Coronary artery (tissue), 2 donors: ENCODE measurements around the gene DDX23.

Experiments used
- DNase-seq: peaks from one replicate; pipeline ENCODE4 v3.0.0-alpha.2; 2017; ENCODE audit warnings: low spot score
- H3K27ac ChIP-seq, 2 donors: fragments of 200-600 bp; sonication (generic); one replicate each; pipeline ENCODE4 v1.5.1; 2016 to 2019
- H3K4me3 ChIP-seq: fragments of 200-600 bp; sonication (generic); 2 replicates; pipeline ENCODE4 v1.5.1; 2016; ENCODE audit warnings: mild to moderate bottlenecking, moderate library complexity
- TF ChIP-seq, protein P1 (sequence below): fragments of 200-600 bp; sonication (generic); IDR thresholded peaks from one replicate; pipeline ENCODE4 v1.5.1; 2019; ENCODE audit warnings: antibody characterized with exemption

DDX23 gene

DNA sequence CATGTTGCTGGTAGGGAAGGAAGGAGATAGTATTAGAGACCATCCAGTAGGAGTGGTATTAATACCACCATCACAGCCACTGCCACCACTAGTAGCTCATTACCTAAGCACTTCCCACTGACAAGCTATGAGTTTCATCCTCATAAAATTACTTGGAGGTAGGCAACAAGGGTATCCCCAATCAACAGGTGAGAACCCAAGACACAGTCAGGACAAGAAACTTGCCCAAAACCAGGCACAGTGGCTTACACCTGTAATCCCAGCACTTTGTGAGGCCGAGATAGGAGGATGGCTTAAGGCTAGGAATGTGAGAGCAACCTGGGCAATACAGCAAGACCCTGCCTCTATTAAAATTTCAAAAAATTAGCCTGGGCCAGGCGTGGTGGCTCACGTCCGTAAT lies 68.5 kb downstream of the DDX23 start:
- no peak for DNase-seq
- Histone ChIP-seq H3K27ac (peak overlapping the region; percentile 32 to 98), H3K4me3 (no peak overlapping the region)

DNA sequence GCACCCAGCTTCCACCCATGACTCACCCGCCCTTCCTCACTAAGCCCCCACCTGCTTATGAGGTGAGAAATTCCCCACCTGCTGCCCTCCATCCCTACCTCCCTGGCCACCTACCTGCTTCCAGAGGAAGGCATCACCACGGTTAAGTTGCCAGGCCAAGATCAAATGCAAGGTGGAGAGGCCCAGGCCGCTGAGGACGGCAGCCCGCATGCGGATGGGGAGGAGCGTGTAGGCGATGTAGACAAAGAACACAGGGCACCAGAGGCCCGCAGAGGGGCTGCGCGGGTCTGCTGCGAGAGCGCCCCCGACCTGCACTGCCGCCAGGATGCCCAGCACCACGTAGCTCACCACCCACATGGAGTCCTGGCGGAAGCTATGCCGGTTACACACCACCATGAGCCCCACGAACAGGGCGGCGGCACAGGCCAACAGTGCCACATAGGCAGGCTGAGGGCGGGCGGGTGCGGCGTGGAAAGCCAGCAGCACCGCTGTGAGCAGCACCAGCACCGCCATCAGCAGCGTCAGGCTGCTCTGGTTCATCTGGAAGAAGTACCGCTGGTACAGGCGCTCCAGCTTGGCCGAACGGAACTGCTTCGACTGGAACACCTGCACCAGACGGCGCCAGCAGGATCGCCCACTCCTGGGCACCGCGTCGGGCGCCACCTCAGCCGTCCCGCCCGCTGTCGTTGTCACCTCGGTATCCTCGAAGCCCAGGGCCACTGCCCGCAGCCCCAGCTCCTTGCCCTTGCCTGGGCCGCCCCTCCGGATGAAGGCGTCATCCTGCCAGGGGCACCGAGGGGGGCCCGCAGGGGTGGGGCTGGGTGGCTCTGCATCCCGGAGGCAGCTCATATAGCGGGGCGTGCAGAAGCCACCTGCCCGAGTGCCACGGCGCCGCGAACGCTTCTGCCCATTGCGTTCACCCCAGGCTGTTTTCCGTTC lies 69.2 kb downstream of the DDX23 start:
- no peak for DNase-seq
- peak overlapping the region; percentile 87 to 98 for H3K27ac ChIP-seq
- peak overlapping the region; percentile 6 for H3K4me3 ChIP-seq
- TF ChIP-seq, protein P1, sequence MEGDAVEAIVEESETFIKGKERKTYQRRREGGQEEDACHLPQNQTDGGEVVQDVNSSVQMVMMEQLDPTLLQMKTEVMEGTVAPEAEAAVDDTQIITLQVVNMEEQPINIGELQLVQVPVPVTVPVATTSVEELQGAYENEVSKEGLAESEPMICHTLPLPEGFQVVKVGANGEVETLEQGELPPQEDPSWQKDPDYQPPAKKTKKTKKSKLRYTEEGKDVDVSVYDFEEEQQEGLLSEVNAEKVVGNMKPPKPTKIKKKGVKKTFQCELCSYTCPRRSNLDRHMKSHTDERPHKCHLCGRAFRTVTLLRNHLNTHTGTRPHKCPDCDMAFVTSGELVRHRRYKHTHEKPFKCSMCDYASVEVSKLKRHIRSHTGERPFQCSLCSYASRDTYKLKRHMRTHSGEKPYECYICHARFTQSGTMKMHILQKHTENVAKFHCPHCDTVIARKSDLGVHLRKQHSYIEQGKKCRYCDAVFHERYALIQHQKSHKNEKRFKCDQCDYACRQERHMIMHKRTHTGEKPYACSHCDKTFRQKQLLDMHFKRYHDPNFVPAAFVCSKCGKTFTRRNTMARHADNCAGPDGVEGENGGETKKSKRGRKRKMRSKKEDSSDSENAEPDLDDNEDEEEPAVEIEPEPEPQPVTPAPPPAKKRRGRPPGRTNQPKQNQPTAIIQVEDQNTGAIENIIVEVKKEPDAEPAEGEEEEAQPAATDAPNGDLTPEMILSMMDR, result no peak

More for the DNA sequence above, 68.5 kb downstream of the DDX23 start:
- TF ChIP-seq, protein P1, result no peak

DNA sequence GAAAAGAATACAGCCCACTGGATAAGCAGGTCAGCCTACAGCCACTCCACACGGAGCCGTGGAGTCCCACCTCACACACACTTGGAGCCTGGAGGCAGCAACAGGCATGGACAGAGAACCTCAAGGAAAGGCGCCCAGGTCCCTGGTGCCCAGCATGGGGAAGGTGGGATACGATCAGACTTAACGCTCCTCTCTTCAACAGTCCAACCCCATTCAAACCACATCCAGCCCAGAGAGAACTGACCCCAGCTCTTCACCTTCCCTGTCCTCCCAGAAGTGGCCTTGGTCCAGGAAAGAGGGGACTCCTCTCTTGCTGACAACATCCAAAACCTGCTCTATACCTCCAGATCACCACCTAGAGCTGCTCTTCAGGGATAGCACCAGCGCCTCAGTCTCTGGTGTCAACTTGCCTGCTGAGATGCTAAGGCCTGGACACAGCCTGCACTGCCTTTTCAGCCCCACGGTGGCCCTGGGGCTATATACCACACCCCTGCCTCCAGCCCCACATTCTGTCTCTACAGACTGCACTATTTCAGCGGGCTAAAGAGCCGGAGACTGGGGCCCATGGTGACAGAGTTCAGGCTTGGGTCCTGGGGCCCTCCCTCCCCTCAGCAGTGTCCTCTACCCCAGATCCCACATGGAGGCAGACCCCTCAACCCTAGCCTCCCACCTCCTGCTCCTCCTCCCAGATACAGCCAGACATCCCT lies 70.1 kb downstream of the DDX23 start:
- TF ChIP-seq, protein P1, result no peak
- Histone ChIP-seq H3K4me3 (peak overlapping the region; percentile 6), H3K27ac (peak overlapping the region; percentile 87 to 98)
- DNase-seq, result no peak

DNA sequence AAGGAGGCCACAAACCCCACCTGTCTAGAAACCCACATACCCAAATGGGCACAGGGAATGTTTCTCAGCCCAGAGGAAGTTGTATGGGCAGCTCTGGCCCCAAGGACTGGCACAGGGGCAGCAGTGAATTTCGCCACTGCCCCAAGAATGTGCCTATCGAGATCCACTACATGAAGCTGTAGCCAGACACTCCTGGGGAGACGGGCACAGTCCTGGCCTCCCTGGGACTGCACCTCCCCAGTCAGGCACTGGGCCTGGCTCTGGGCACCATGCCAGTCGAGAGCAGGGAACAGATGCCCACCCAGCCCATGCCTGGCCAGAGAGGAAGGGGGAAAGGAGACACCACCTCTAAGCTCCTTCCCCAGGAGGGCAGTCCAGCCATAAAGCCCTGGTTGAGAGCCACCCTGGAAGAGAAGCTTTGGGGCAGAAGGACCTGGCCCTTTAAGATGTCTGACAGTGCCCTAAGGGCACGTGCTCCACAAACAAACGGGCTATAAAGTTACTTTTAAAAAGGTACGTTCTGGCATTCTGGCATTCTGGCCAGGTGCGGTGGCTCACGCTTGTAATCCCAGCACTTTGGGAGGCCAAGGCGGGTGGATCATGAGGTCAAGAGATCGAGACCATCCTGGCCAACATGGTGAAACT lies 71.5 kb downstream of the DDX23 start:
- Histone ChIP-seq H3K27ac (peak overlapping the region; percentile 87 to 98), H3K4me3 (peak overlapping the region; percentile 49)
- TF ChIP-seq, protein P1, result no peak
- no peak for DNase-seq

DNA sequence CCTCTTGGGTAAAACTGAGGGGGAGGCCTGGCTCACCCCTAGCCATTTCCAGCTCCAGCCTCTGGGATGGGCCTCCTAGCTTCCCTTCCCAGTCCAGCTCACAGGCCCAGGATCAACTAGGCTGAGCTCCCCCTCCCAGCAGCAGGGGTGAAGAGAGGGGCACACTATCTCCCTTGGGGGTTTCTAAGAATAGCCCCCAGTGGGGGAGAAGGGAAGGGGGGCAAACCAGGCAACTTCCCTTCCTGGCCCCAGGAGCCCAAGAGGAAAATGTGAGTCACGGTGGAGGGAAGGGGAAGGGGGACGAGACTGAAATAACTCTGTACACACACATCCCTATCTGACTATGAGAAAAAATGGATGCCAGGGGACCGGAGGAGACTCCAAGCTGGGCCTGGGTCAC lies 72.1 kb downstream of the DDX23 start:
- peak overlapping the region; percentile 49 for H3K4me3 ChIP-seq
- TF ChIP-seq, protein P1, result no peak
- DNase-seq, result peak; percentile 94
- H3K27ac ChIP-seq, result peak overlapping the region; percentile 87 to 98
